Muscle layer of colon (tissue), 2 donors: ENCODE data around the gene OCA2.
"Not testable (repeated sequence)": the region's sequence is repeated elsewhere in the genome, so short reads cannot be mapped to it uniquely, and the experiment has no call there.

ENCODE experiments used
- H3K27ac ChIP-seq: one replicate; pipeline ENCODE4 v1.7.0; 2013; ENCODE audit warnings: low read depth, mild to moderate bottlenecking, low read length, moderate library complexity
- H3K27me3 ChIP-seq, 2 donors: one replicate each; pipeline ENCODE4 v1.7.0; 2013; ENCODE audit warnings: low read length in 2 of 2, mild to moderate bottlenecking in 2 of 2; ENCODE audit not compliant: insufficient read depth in 2 of 2, control insufficient read depth in 1 of 2
- H3K36me3 ChIP-seq: one replicate; pipeline ENCODE4 v1.7.0; 2013; ENCODE audit warnings: mild to moderate bottlenecking, low read length; ENCODE audit not compliant: insufficient read depth
- H3K4me1 ChIP-seq: one replicate; pipeline ENCODE4 v1.7.0; 2013; ENCODE audit warnings: mild to moderate bottlenecking, low read length; ENCODE audit not compliant: insufficient read depth
- H3K4me3 ChIP-seq, 2 donors: one replicate each; pipeline ENCODE4 v1.7.0; 2013; ENCODE audit warnings: low read length in 2 of 2, low read depth in 1 of 2, mild to moderate bottlenecking in 1 of 2, moderate library complexity in 1 of 2
- H3K9ac ChIP-seq: one replicate; pipeline ENCODE4 v1.7.0; 2013; ENCODE audit warnings: low read length
- H3K9me3 ChIP-seq: one replicate; pipeline ENCODE4 v1.7.0; 2013; ENCODE audit warnings: mild to moderate bottlenecking, low read length
- donor health status: abdominal sarcoma.
- donor health status: Adenocarcinoma of cecum.

The OCA2 gene

GRCh38 chr15:28098766-28099554 lies at the start of gene OCA2:
OCA2 (minus strand) TSS chr15:28099315; CDS start chr15:28081874, 17,441 bp downstream.
- Histone ChIP-seq H3K9ac (no peak within 1 kb of the TSS), H3K4me1 (peaks cover 13% of the 10 kb centered on the region), H3K36me3 (no peaks in the 10 kb centered on the region), H3K4me3 (no peak within 1 kb of the TSS), H3K27ac (no peak within 1 kb of the TSS), H3K27me3 (peaks cover 34 to 75% of the 10 kb centered on the region in 2 donors), H3K9me3 (no peaks in the 10 kb centered on the region)

GRCh38 chr15:28147801-28148200 lies 48.7 kb upstream of the OCA2 start:
- no peaks in the 10 kb centered on the region for H3K4me1 ChIP-seq
- H3K36me3 ChIP-seq: peaks cover 28% of the 10 kb centered on the region
- no peak overlapping the region for H3K4me3 ChIP-seq
- no peak overlapping the region for H3K27ac ChIP-seq
- no peaks in the 10 kb centered on the region for H3K27me3 ChIP-seq
- no peaks in the 10 kb centered on the region for H3K9me3 ChIP-seq
- H3K9ac ChIP-seq: no peak overlapping the region

GRCh38 chr15:28145419-28145818 lies 46.3 kb upstream of the OCA2 start:
- not testable (repeated sequence) for H3K4me3 ChIP-seq, H3K9ac ChIP-seq, H3K4me1 ChIP-seq, H3K27me3 ChIP-seq, H3K27ac ChIP-seq, H3K9me3 ChIP-seq
- H3K36me3 ChIP-seq: peaks cover 41% of the 10 kb centered on the region

GRCh38 chr15:28140062-28140461 lies 40.9 kb upstream of the OCA2 start:
- Histone ChIP-seq H3K9me3 (no peaks in the 10 kb centered on the region), H3K4me3 (no peak overlapping the region), H3K4me1 (no peaks in the 10 kb centered on the region), H3K36me3 (peaks cover 39% of the 10 kb centered on the region), H3K27ac (no peak overlapping the region), H3K27me3 (no peaks in the 10 kb centered on the region), H3K9ac (no peak overlapping the region)

- not testable (repeated sequence) for H3K4me1 ChIP-seq, H3K27me3 ChIP-seq, H3K9me3 ChIP-seq, H3K4me3 ChIP-seq, H3K9ac ChIP-seq, H3K27ac ChIP-seq
- H3K36me3 ChIP-seq: peaks cover 35% of the 10 kb centered on the region
Measured at GRCh38 chr15:28137408-28138039, 38.4 kb upstream of the OCA2 start.

GRCh38 chr15:28136236-28136904 lies 37.3 kb upstream of the OCA2 start:
- not testable (repeated sequence) for H3K4me3 ChIP-seq, H3K27me3 ChIP-seq, H3K4me1 ChIP-seq, H3K9ac ChIP-seq, H3K9me3 ChIP-seq, H3K27ac ChIP-seq
- H3K36me3 ChIP-seq: peaks cover 36% of the 10 kb centered on the region

GRCh38 chr15:28133281-28133680 lies 34.2 kb upstream of the OCA2 start:
- no peak overlapping the region for H3K27ac ChIP-seq
- H3K9me3 ChIP-seq: no peaks in the 10 kb centered on the region
- no peaks in the 10 kb centered on the region for H3K4me1 ChIP-seq
- H3K27me3 ChIP-seq: no peaks in the 10 kb centered on the region
- H3K4me3 ChIP-seq: no peak overlapping the region
- H3K9ac ChIP-seq: no peak overlapping the region
- peaks cover 52% of the 10 kb centered on the region for H3K36me3 ChIP-seq

- Histone ChIP-seq H3K27ac (no peak overlapping the region), H3K4me1 (no peaks in the 10 kb centered on the region), H3K36me3 (peaks cover 57% of the 10 kb centered on the region), H3K9ac (no peak overlapping the region), H3K4me3 (no peak overlapping the region), H3K27me3 (no peaks in the 10 kb centered on the region), H3K9me3 (no peaks in the 10 kb centered on the region)
Measured at GRCh38 chr15:28132524-28133275, 33.6 kb upstream of the OCA2 start.

GRCh38 chr15:28131946-28132345 lies 32.8 kb upstream of the OCA2 start:
- no peak overlapping the region for H3K9ac ChIP-seq
- H3K36me3 ChIP-seq: peaks cover 57% of the 10 kb centered on the region
- no peak overlapping the region for H3K27ac ChIP-seq
- H3K4me1 ChIP-seq: no peaks in the 10 kb centered on the region
- H3K27me3 ChIP-seq: no peaks in the 10 kb centered on the region
- no peaks in the 10 kb centered on the region for H3K9me3 ChIP-seq
- H3K4me3 ChIP-seq: no peak overlapping the region

GRCh38 chr15:28131400-28131799 lies 32.3 kb upstream of the OCA2 start:
- Histone ChIP-seq H3K9me3 (no peaks in the 10 kb centered on the region), H3K4me3 (no peak overlapping the region), H3K27ac (no peak overlapping the region), H3K27me3 (no peaks in the 10 kb centered on the region), H3K4me1 (no peaks in the 10 kb centered on the region), H3K36me3 (peaks cover 57% of the 10 kb centered on the region), H3K9ac (no peak overlapping the region)

- H3K27ac ChIP-seq: no peak overlapping the region
- H3K36me3 ChIP-seq: peaks cover 57% of the 10 kb centered on the region
- no peaks in the 10 kb centered on the region for H3K27me3 ChIP-seq
- no peak overlapping the region for H3K4me3 ChIP-seq
- H3K9me3 ChIP-seq: no peaks in the 10 kb centered on the region
- no peak overlapping the region for H3K9ac ChIP-seq
- no peaks in the 10 kb centered on the region for H3K4me1 ChIP-seq
Measured at GRCh38 chr15:28130651-28131050, 31.5 kb upstream of the OCA2 start.
